Thymus (tissue), 11 donors: Measurements from ENCODE around the gene SLC39A1. TPM values are rescaled to one million over a fixed set of nuclear protein-coding genes. Genes with fewer than 3 reads are reported as not detected.
"Not testable (repeated sequence)": the region's sequence is repeated elsewhere in the genome, so short reads cannot be mapped to it uniquely, and the experiment has no call there.

Source experiments
- DNase-seq, 9 donors: peaks; one replicate each; pipeline ENCODE4 v3.0.0-alpha.2; 2013; ENCODE audit warnings: low spot score in 9 of 9, low read depth in 6 of 9, missing footprints in 1 of 9
- H3K27ac ChIP-seq, 2 donors: one replicate each; pipeline ENCODE4 v1.5.1; 2013; ENCODE audit warnings: control low read depth in 1 of 2, low read depth in 1 of 2, low read length in 1 of 2, mild to moderate bottlenecking in 1 of 2, moderate library complexity in 1 of 2
- H3K27me3 ChIP-seq, 2 donors: one replicate each; pipeline ENCODE4 v1.5.1; 2013; ENCODE audit warnings: low read length in 1 of 2; ENCODE audit not compliant: control insufficient read depth in 2 of 2, insufficient read depth in 1 of 2
- H3K36me3 ChIP-seq, 2 donors: one replicate each; pipeline ENCODE4 v1.5.1; 2013; ENCODE audit warnings: low read length in 1 of 2, mild to moderate bottlenecking in 1 of 2, moderate library complexity in 1 of 2; ENCODE audit not compliant: control insufficient read depth in 2 of 2, insufficient read depth in 2 of 2
- H3K4me1 ChIP-seq, 2 donors: one replicate each; pipeline ENCODE4 v1.5.1; 2013; ENCODE audit warnings: low read length in 2 of 2; ENCODE audit not compliant: control insufficient read depth in 2 of 2, insufficient read depth in 2 of 2
- H3K4me3 ChIP-seq, 2 donors: one replicate each; pipeline ENCODE4 v1.5.1; 2013; ENCODE audit warnings: low read length in 2 of 2, control low read depth in 1 of 2, mild to moderate bottlenecking in 1 of 2
- H3K9me3 ChIP-seq, 2 donors: one replicate each; pipeline ENCODE4 v1.5.1; 2013; ENCODE audit warnings: low read length in 1 of 2, mild to moderate bottlenecking in 1 of 2; ENCODE audit not compliant: control insufficient read depth in 2 of 2, insufficient read depth in 1 of 2
- WGBS: extraction: QIAGEN DNeasy Blood & Tissue Kit; methylation state at CpG from one replicate; pipeline ENCODE4 v1.1.7; 2013; 5-methylcytosine and 5-hydroxymethylcytosine counted together
- polyA plus RNA-seq: library from polyadenylated mRNA; stranded (reverse); fragments of 200-250 nt; gene quantifications from one replicate; pipeline ENCODE4 v1.2.3, GENCODE V29; 2013
- total RNA-seq: library from RNA; stranded (reverse); fragments of 120-200 nt; gene quantifications from one replicate; pipeline ENCODE4 v1.2.4, GENCODE V29; 2013
- donor health status: healthy.

SLC39A1 gene
- total and polyA plus RNA-seq, 2 donors = 33.8 to 44.9 TPM

DNA sequence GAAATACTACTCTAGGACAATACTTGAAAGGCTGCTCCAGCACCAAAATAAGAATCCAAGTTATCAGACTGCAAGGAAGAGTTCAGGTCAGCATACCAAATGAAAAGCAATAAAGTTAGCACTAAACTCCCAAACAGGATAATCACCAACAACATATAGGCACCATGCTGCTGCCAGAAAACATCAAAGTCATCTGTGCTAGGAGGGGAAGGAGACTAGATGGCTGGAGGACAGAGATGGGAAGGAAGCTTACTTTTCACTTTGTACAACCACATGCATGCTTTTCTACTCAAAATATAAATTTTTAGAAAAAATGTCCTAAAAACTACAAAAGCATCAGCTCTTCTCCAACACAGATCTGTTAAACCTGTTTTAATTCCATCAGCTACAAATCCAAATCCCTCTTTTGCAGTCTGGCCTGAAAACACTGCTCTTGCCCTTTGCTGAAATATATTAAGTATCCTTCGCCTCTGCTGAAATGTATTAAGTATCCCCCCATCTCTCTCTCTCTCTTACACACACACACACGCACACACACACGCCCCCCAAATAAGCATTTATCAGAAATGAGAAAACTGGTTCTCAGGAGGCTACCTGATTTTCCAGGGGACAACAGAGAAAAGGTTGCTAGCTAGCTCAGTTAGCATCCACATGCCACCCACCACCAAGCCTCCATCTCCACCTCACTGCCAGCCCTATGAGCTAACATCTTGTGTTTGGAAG, 42.1 kb downstream of the SLC39A1 start:
- no peaks in the 10 kb centered on the region for H3K27me3 ChIP-seq
- peaks cover 28 to 36% of the 10 kb centered on the region in 2 donors for H3K4me1 ChIP-seq
- peak in 2 of 9 donors; percentile 9 to 16 for DNase-seq
- 42% methylated on average over 3 of the region's 3 CpGs for WGBS
- peak overlapping the region; percentile 83 to 89 for H3K4me3 ChIP-seq
- peak overlapping the region; percentile 60 to 97 for H3K27ac ChIP-seq
- peaks cover 3 to 19% of the 10 kb centered on the region in 2 donors for H3K36me3 ChIP-seq
- H3K9me3 ChIP-seq = no peaks in the 10 kb centered on the region

DNA sequence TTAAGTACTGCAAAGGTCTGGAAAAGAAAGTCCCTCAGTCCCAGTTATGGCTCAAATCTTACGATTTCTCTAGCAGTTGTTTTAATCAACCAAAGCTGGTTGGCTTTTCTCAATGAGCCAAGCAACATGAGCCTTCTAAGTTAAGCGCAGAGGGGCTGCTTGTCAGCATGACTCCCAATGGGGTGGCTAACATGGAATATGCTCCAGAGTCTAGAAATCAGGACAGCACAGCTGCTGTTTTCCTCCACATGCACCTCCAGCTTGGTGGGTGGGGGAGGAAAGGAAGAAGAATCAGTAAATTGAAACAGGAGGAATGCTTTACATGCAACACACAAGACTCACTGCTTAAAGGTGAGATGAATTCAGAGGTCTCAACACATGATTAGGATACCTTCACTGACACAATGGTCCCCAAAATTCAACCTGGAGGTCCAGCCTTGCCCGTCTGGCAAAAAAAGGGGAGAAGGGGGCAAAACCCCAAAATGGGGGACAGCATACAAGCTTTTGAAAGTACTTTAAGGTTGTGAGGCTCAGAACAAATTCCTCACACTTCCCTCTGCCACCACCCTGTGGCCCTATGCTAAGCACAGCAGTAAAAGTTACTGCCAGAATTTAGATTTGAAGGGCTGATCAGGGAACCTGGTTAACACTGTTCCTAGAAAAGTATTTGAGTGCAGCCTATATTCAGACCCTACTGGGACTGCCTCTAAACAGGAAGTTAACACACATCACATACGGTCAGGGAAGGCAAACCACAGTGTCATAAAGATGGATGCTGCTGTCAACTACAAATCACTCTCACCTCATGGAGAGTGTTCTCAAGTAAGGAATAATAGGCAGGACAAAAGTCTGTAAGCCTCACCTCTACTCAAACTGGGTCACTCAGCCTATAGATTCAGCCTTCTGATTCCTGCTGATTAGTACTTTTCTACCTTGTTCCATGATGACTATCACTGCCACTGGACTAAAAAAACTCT, 43.2 kb downstream of the SLC39A1 start:
- 52% methylated on average over 4 of the region's 4 CpGs for WGBS
- Histone ChIP-seq H3K4me3 (peak overlapping the region; percentile 83 to 89), H3K4me1 (peaks cover 28 to 36% of the 10 kb centered on the region in 2 donors)

DNA sequence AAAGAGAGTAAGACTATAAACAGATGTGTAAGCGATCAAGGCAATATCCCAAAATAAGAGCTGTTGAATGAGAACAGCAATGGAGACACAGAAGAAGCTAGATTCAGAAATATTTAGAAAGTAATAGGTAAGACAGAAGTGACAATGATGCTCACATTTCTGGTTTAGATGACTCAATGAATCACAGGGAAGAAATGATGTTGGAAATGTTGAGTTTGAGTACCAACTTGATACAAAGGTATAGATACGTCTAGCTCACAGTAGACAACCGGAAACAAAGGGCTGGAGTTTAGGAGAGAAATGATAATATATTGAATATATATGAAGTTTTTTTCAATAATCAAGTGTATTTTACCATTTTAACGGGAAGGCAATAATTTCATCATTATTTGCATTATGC, 47.0 kb downstream of the SLC39A1 start:
- Histone ChIP-seq H3K36me3 (peaks cover 7 to 24% of the 10 kb centered on the region in 2 donors), H3K4me1 (peaks cover 21 to 22% of the 10 kb centered on the region in 2 donors)
- no peak for DNase-seq

More for the DNA sequence above, 43.2 kb downstream of the SLC39A1 start:
- Histone ChIP-seq H3K9me3 (no peaks in the 10 kb centered on the region), H3K27me3 (no peaks in the 10 kb centered on the region), H3K36me3 (peaks cover 7 to 24% of the 10 kb centered on the region in 2 donors), H3K27ac (peak overlapping the region; percentile 25 to 97)
- DNase-seq = peak in 3 of 9 donors; percentile 33 to 57 (median 37)

DNA sequence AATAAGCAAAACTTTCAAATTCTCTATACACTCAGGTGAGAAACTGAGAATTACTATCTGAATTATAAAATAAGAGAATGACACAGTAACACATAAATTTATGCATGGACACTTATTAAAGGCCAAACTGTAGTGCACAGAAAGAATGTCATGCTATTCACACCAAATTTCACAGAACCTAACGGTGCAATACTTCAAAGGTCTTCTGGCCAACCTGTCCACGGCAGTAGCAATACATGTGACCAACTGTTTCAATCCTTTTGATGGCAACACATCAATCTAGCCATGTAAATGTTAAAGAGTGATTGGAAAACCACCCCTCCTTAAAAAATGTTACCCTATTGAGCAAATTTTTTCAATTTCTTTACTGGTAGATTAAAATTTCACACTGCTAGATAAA, 51.0 kb downstream of the SLC39A1 start:
- Histone ChIP-seq H3K36me3 (peaks cover 10 to 17% of the 10 kb centered on the region in 2 donors), H3K27ac (no peak overlapping the region), H3K4me3 (no peak overlapping the region), H3K9me3 (no peaks in the 10 kb centered on the region), H3K4me1 (no peaks in the 10 kb centered on the region), H3K27me3 (no peaks in the 10 kb centered on the region)
- WGBS = 91% methylated on average over 2 of the region's 2 CpGs
- no peak for DNase-seq

More for the DNA sequence above, 47.0 kb downstream of the SLC39A1 start:
- 98% methylated on average over 4 of the region's 4 CpGs for WGBS
- Histone ChIP-seq H3K4me3 (no peak overlapping the region), H3K27me3 (no peaks in the 10 kb centered on the region), H3K9me3 (no peaks in the 10 kb centered on the region), H3K27ac (no peak overlapping the region)

DNA sequence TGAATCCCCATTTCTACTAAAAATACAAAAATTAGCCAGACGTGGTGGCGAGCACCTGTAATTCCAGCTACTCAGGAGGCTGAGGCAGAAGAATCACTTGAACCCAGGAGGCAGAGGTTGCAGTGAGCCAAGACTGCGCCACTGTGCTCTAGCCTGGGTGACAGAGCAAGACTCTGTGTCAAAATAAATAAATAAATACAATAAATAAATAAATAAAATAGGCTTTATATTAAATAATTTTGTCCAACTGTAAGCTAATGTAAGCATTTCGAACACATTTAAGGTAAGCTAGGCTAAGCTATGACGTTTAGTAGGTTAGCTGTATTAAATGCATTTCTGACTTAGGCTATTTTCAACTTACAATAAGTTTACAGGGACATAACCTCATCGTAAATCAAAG, 52.8 kb downstream of the SLC39A1 start:
- H3K27ac ChIP-seq, H3K4me3 ChIP-seq, H3K9me3 ChIP-seq, DNase-seq, H3K27me3 ChIP-seq, H3K4me1 ChIP-seq: not testable (repeated sequence)
- peaks cover 10 to 13% of the 10 kb centered on the region in 2 donors for H3K36me3 ChIP-seq
- 93% methylated on average over 6 of the region's 6 CpGs for WGBS

Other genes with a start within 250 kb of the SLC39A1 start
- 18.2 TPM for gene INTS3, start 235.5 kb downstream of the SLC39A1 start, total RNA-seq
- gene INTS3, start 235.5 kb downstream of the SLC39A1 start, polyA plus RNA-seq = 59.9 TPM
- gene SLC27A3, start 188.1 kb downstream of the SLC39A1 start, total RNA-seq = 8.4 TPM
- 48.5 TPM for gene SLC27A3, start 188.1 kb downstream of the SLC39A1 start, polyA plus RNA-seq
- gene GATAD2B, start 40.6 kb downstream of the SLC39A1 start, total RNA-seq = 6.6 TPM
- 11.9 TPM for gene GATAD2B, start 40.6 kb downstream of the SLC39A1 start, polyA plus RNA-seq
- gene DENND4B, start 16.8 kb downstream of the SLC39A1 start, total RNA-seq = 9.6 TPM
- 76.0 TPM for gene DENND4B, start 16.8 kb downstream of the SLC39A1 start, polyA plus RNA-seq
- gene CRTC2, start 4.9 kb downstream of the SLC39A1 start, total RNA-seq = 9.8 TPM
- gene CRTC2, start 4.9 kb downstream of the SLC39A1 start, polyA plus RNA-seq = 70.5 TPM
- 26.2 TPM for gene CREB3L4, start 4.4 kb upstream of the SLC39A1 start, total RNA-seq
- 17.7 TPM for gene CREB3L4, start 4.4 kb upstream of the SLC39A1 start, polyA plus RNA-seq
- 134 TPM for gene JTB, start 14.1 kb upstream of the SLC39A1 start, total RNA-seq
- gene JTB, start 14.1 kb upstream of the SLC39A1 start, polyA plus RNA-seq = 180 TPM
- 12.3 TPM for gene RAB13, start 22.8 kb upstream of the SLC39A1 start, total RNA-seq
- gene RAB13, start 22.8 kb upstream of the SLC39A1 start, polyA plus RNA-seq = 98.2 TPM
- 10,992 TPM for gene RPS27, start 27.2 kb upstream of the SLC39A1 start, total RNA-seq
- gene RPS27, start 27.2 kb upstream of the SLC39A1 start, polyA plus RNA-seq = 16,610 TPM
- gene NUP210L, start 191.5 kb upstream of the SLC39A1 start, total RNA-seq = 0.14 TPM
- 0.05 TPM for gene NUP210L, start 191.5 kb upstream of the SLC39A1 start, polyA plus RNA-seq
- 315 TPM for gene TPM3, start 228.6 kb upstream of the SLC39A1 start, total RNA-seq
- gene TPM3, start 228.6 kb upstream of the SLC39A1 start, polyA plus RNA-seq = 304 TPM
- gene CFAP141, start 242.8 kb upstream of the SLC39A1 start, total RNA-seq = not detected
- gene CFAP141, start 242.8 kb upstream of the SLC39A1 start, polyA plus RNA-seq = not detected